ENCODE results near the gene ATP13A2.
"Not testable (repeated sequence)": the region's sequence is repeated elsewhere in the genome, so short reads cannot be mapped to it uniquely, and the experiment has no call there.

Gene ATP13A2

GRCh38 chr1:16949026-16949425 lies 62.7 kb downstream of the ATP13A2 start:
- not testable (repeated sequence) for DNase-seq

GRCh38 chr1:16948282-16948891 lies 63.3 kb downstream of the ATP13A2 start:
- not testable (repeated sequence) for DNase-seq

GRCh38 chr1:16946646-16947045 lies 65.1 kb downstream of the ATP13A2 start:
- no peak for DNase-seq

- not testable (repeated sequence) for DNase-seq
Observed at GRCh38 chr1:16946185-16946584, 65.5 kb downstream of the ATP13A2 start.

GRCh38 chr1:16945512-16945911 lies 66.2 kb downstream of the ATP13A2 start:
- not testable (repeated sequence) for DNase-seq

- DNase-seq: no peak
Observed at GRCh38 chr1:16944038-16944437, 67.7 kb downstream of the ATP13A2 start.

GRCh38 chr1:16939386-16940180 lies 72.1 kb downstream of the ATP13A2 start:
- not testable (repeated sequence) for DNase-seq

GRCh38 chr1:16938351-16939321 lies 73.1 kb downstream of the ATP13A2 start:
- DNase-seq: no peak

- not testable (repeated sequence) for DNase-seq
Observed at GRCh38 chr1:16936580-16936979, 75.1 kb downstream of the ATP13A2 start.

Data from NCI-H2029 treated with DMSO at 0.1 percent for 48 hours (cell line).